Stimulated activated CD4-positive, alpha-beta T cell treated with anti-CD3 and anti-CD28 coated beads, Interleukin-15, amount 100 ng/mL, for 24 hours (primary cell): ENCODE measurements around the gene STAG1.

Experiments
- DNase-seq: peaks from one replicate; pipeline ENCODE4 v3.0.0-alpha.2; 2020

Gene STAG1

GRCh38 chr3:136300444-136300843 is 451.7 kb downstream of the STAG1 start:
- no peak for DNase-seq

- no peak for DNase-seq
These were observed 454.4 kb downstream of the STAG1 start for GRCh38 chr3:136297826-136298225.

GRCh38 chr3:136296960-136297359 is 455.2 kb downstream of the STAG1 start:
- DNase-seq = no peak

- no peak for DNase-seq
These were observed 458.0 kb downstream of the STAG1 start for GRCh38 chr3:136294176-136294575.

GRCh38 chr3:136293279-136293678 is 458.9 kb downstream of the STAG1 start:
- DNase-seq = no peak

- DNase-seq = no peak
These were observed 459.7 kb downstream of the STAG1 start for GRCh38 chr3:136292500-136292899.

GRCh38 chr3:136291302-136291701 is 460.9 kb downstream of the STAG1 start:
- DNase-seq = no peak
